Liver (tissue), 9 donors: ENCODE results near the gene KSR1. TPM values are rescaled to one million over a fixed set of nuclear protein-coding genes. Genes with fewer than 3 reads are reported as not detected.

Experiments used
- DNase-seq: peaks from one replicate; pipeline ENCODE4 v3.0.0-alpha.2; 2017; ENCODE audit warnings: low spot score
- H3K27ac ChIP-seq, 2 donors: one replicate each; pipeline ENCODE4 v1.7.0; 2013; ENCODE audit warnings: inconsistent platforms in 2 of 2, low read length in 2 of 2, control low read depth in 1 of 2, low read depth in 1 of 2, mild to moderate bottlenecking in 1 of 2
- H3K27me3 ChIP-seq, 4 donors: one replicate each; pipeline versions ENCODE4 v1.6.1 to v1.7.0; 2013; ENCODE audit warnings: low read length in 3 of 4, inconsistent platforms in 1 of 4, mild to moderate bottlenecking in 1 of 4, moderate library complexity in 1 of 4; ENCODE audit not compliant: control insufficient read depth in 4 of 4, insufficient read depth in 4 of 4
- H3K36me3 ChIP-seq, 4 donors: one replicate each; pipeline versions ENCODE4 v1.6.1 to v1.7.0; 2013; ENCODE audit warnings: low read length in 3 of 4, mild to moderate bottlenecking in 3 of 4, low read depth in 1 of 4, moderate library complexity in 1 of 4; ENCODE audit not compliant: control insufficient read depth in 4 of 4, insufficient read depth in 3 of 4
- H3K4me1 ChIP-seq, 4 donors: one replicate each; pipeline versions ENCODE4 v1.6.1 to v1.7.0; 2013; ENCODE audit warnings: low read length in 3 of 4, mild to moderate bottlenecking in 3 of 4, moderate library complexity in 1 of 4; ENCODE audit not compliant: control insufficient read depth in 4 of 4, insufficient read depth in 4 of 4
- H3K4me3 ChIP-seq, 3 donors: one replicate each; pipeline versions ENCODE4 v1.6.1 to v1.7.0; 2013; ENCODE audit warnings: low read length in 3 of 3, control low read depth in 1 of 3, low read depth in 1 of 3, mild to moderate bottlenecking in 1 of 3
- H3K9ac ChIP-seq, 2 donors: one replicate each; pipeline ENCODE4 v1.7.0; 2013; ENCODE audit warnings: low read length in 2 of 2, mild to moderate bottlenecking in 2 of 2, moderate library complexity in 2 of 2, control low read depth in 1 of 2, low read depth in 1 of 2
- H3K9me3 ChIP-seq, 4 donors: one replicate each; pipeline versions ENCODE4 v1.6.1 to v1.7.0; 2013; ENCODE audit warnings: low read length in 3 of 4; ENCODE audit not compliant: control insufficient read depth in 4 of 4
- CTCF ChIP-seq: fragments of 150-350 bp; IDR thresholded peaks from 2 replicates; pipeline ENCODE4 v1.5.1; 2017; ENCODE audit warnings: improper control_type of control experiment, low read depth, low read length; ENCODE audit not compliant: missing input control
- EGR1 ChIP-seq, 2 donors: IDR thresholded peaks; 2 replicates each; pipeline ENCODE4 v1.6.1; 2016 to 2018; ENCODE audit warnings: antibody characterized with exemption in 2 of 2, low read depth in 2 of 2
- FOXA1 ChIP-seq: IDR thresholded peaks from 2 replicates; pipeline ENCODE4 v1.6.1; 2016; ENCODE audit warnings: antibody characterized with exemption
- FOXA2 ChIP-seq: IDR thresholded peaks from 2 replicates; pipeline ENCODE4 v1.6.1; 2016; ENCODE audit warnings: antibody characterized with exemption
- GABPA ChIP-seq, 2 donors: IDR thresholded peaks in 1 of 2; conservative IDR thresholded peaks in 1 of 2; 2 replicates each; pipeline ENCODE4 v1.6.1; 2016; ENCODE audit warnings: antibody characterized with exemption in 2 of 2, mild to moderate bottlenecking in 1 of 2, moderate library complexity in 1 of 2
- HNF4A ChIP-seq, 2 donors: conservative IDR thresholded peaks; 2 replicates each; pipeline ENCODE4 v1.6.1; 2016; ENCODE audit warnings: antibody characterized with exemption in 2 of 2, mild to moderate bottlenecking in 2 of 2
- HNF4G ChIP-seq: IDR thresholded peaks from 2 replicates; pipeline ENCODE4 v1.6.1; 2016; ENCODE audit warnings: antibody characterized with exemption
- JUND ChIP-seq, 2 donors: IDR thresholded peaks; 2 replicates each; pipeline ENCODE4 v1.6.1; 2016; ENCODE audit warnings: antibody characterized with exemption in 2 of 2
- MAX ChIP-seq: IDR thresholded peaks from 2 replicates; pipeline ENCODE4 v1.6.1; 2016; ENCODE audit warnings: antibody characterized with exemption
- NR2F2 ChIP-seq: IDR thresholded peaks from 2 replicates; pipeline ENCODE4 v1.6.1; 2016; ENCODE audit warnings: antibody characterized with exemption
- RAD21 ChIP-seq, 2 donors: IDR thresholded peaks; 2 replicates each; pipeline ENCODE4 v1.6.1; 2016; ENCODE audit warnings: antibody characterized with exemption in 2 of 2, mild to moderate bottlenecking in 2 of 2
- REST ChIP-seq: IDR thresholded peaks from 2 replicates; pipeline ENCODE4 v1.6.1; 2016; ENCODE audit warnings: antibody characterized with exemption, mild to moderate bottlenecking
- RXRA ChIP-seq, 2 donors: IDR thresholded peaks; 2 replicates each; pipeline ENCODE4 v1.6.1; 2017 to 2018; ENCODE audit warnings: antibody characterized with exemption in 2 of 2, mild to moderate bottlenecking in 1 of 2
- SP1 ChIP-seq: IDR thresholded peaks from 2 replicates; pipeline ENCODE4 v1.6.1; 2018; ENCODE audit warnings: antibody characterized with exemption, mild to moderate bottlenecking
- TAF1 ChIP-seq: conservative IDR thresholded peaks from 2 replicates; pipeline ENCODE4 v1.6.1; 2016; ENCODE audit warnings: antibody characterized with exemption, mild to moderate bottlenecking
- YY1 ChIP-seq: IDR thresholded peaks from 2 replicates; pipeline ENCODE4 v1.6.1; 2016; ENCODE audit warnings: antibody characterized with exemption, mild to moderate bottlenecking
- ZBTB33 ChIP-seq: IDR thresholded peaks from 2 replicates; pipeline ENCODE4 v1.6.1; 2016; ENCODE audit warnings: antibody characterized with exemption
- WGBS: extraction: QIAGEN DNeasy Blood & Tissue Kit; methylation state at CpG from one replicate; pipeline ENCODE4 v1.1.7; 2013; 5-methylcytosine and 5-hydroxymethylcytosine counted together
- polyA plus RNA-seq, 2 donors: library from polyadenylated mRNA; stranded (reverse) in 1 of 2; unstranded in 1 of 2; fragments of 200-250 nt in 1 of 2; fragments of >200 nt in 1 of 2; fragmentation: Nextera tagmentation in 1 of 2; extraction: Ambion mirVana in 1 of 2; gene quantifications; one replicate each; pipeline versions ENCODE4 v1.2.1 to v1.2.3, GENCODE V29; 2013 to 2015
- total RNA-seq, 2 donors: library from RNA; depleted of rRNA; stranded (reverse); fragments of >200 nt; gene quantifications; one replicate each; pipeline ENCODE4 v1.2.3, GENCODE V29; 2014
- TF ChIP-seq, protein P1 (sequence below): IDR thresholded peaks from 2 replicates; pipeline ENCODE4 v1.6.1; 2016; ENCODE audit warnings: antibody characterized with exemption
- donor health status: healthy.
- donor health status: healthy.
- donor health status: healthy.
- donor health status: healthy.
- donor health status: healthy.

KSR1 gene
- total and polyA plus RNA-seq, 4 donors = 1.2 to 9.0 (median 4.1) TPM

GRCh38 chr17:27414271-27414670 is 42.0 kb upstream of the KSR1 start:
- Histone ChIP-seq H3K4me3 (no peak overlapping the region), H3K9ac (no peak overlapping the region), H3K27ac (no peak overlapping the region), H3K27me3 (no peaks in the 10 kb centered on the region), H3K9me3 (no peaks in the 10 kb centered on the region), H3K4me1 (no peaks in the 10 kb centered on the region), H3K36me3 (no peaks in the 10 kb centered on the region)
- WGBS = 87% methylated on average over 3 of the region's 3 CpGs
- no peak for DNase-seq
- TF ChIP-seq HNF4A (conservative IDR thresholded peaks at IDR 0.05) (no peak), RAD21 (IDR thresholded peaks at IDR 0.05) (no peak), MAX (no peak), GABPA (IDR thresholded peaks at IDR 0.05 in 1 of 2, conservative IDR thresholded peaks at IDR 0.05 in 1 of 2) (no peak), NR2F2 (no peak), FOXA2 (no peak), YY1 (no peak), HNF4G (no peak), FOXA1 (no peak), ZBTB33 (no peak), SP1 (no peak), TAF1 (no peak), CTCF (no peak), EGR1 (IDR thresholded peaks at IDR 0.05; ENCODE audit: low read depth in 2 of 2) (no peak)
- TF ChIP-seq, protein P1, sequence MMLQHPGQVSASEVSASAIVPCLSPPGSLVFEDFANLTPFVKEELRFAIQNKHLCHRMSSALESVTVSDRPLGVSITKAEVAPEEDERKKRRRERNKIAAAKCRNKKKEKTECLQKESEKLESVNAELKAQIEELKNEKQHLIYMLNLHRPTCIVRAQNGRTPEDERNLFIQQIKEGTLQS = no peak

- Histone ChIP-seq H3K9ac (no peak overlapping the region), H3K36me3 (no peaks in the 10 kb centered on the region), H3K4me1 (no peaks in the 10 kb centered on the region), H3K4me3 (no peak overlapping the region), H3K27ac (no peak overlapping the region), H3K27me3 (no peaks in the 10 kb centered on the region), H3K9me3 (no peaks in the 10 kb centered on the region)
- TF ChIP-seq HNF4G (no peak), TAF1 (no peak), EGR1 (IDR thresholded peaks at IDR 0.05; ENCODE audit: low read depth in 2 of 2) (no peak), JUND (IDR thresholded peaks at IDR 0.05) (no peak), CTCF (no peak), FOXA1 (no peak), SP1 (no peak), YY1 (no peak), HNF4A (conservative IDR thresholded peaks at IDR 0.05) (no peak), FOXA2 (no peak), GABPA (IDR thresholded peaks at IDR 0.05 in 1 of 2, conservative IDR thresholded peaks at IDR 0.05 in 1 of 2) (no peak), NR2F2 (no peak), MAX (no peak), RXRA (IDR thresholded peaks at IDR 0.05) (no peak), REST (no peak), ZBTB33 (no peak), RAD21 (IDR thresholded peaks at IDR 0.05) (no peak)
- TF ChIP-seq, protein P1 = no peak
- no peak for DNase-seq
- WGBS = 67% methylated on average over 6 of the region's 6 CpGs
Measured at GRCh38 chr17:27414694-27415093, 41.6 kb upstream of the KSR1 start.
